NOMO-1 treated with dmso at 0.1 percent for 144 hours (cell line): ENCODE results near the gene METTL9.

Experiments used
- DNase-seq: peaks from one replicate; lab custom pipeline; 2025; ENCODE audit not compliant: unreplicated experiment; lab: John Stamatoyannopoulos, UW

METTL9 gene

DNA sequence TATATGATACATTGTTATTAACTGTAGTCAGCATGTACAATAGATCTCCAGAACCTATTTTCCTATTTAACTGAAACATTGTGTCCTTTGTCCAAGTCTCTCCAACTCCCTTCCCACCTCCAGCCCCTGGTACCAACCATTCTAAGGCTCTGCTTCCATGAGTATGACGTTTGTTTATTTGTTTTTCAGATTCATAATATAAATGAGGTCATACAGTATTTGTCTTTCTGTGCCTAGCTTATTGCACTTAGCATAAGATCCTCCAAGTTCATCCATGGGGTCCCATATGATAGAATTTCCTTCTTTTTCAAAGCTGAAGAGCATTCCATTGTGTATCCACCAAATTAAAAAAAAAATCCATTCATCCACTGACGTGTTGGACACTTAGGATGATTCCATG, 103.8 kb downstream of the METTL9 start:
- DNase-seq, result no peak

GRCh38 chr16:21703589-21704174, 104.3 kb downstream of the METTL9 start:
- DNase-seq, result no peak

DNA sequence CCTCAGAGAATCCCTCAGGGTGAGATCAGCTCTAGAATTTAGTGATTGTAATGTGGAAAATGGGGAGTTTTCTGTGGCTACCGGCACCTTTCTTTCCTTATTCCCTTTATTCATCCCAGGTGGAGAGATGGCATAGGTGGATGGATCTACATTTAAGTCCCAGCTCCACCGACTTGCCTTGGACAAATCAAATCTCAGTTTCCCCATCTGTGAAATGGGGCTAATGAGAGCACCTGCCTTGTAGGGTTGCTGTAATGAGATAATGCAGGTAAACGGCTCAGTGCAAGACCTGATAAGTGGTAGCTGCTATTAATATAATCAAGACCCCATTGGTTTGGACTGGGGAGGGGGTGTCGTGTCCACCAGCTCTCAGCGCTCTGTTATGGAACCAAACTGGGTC, 104.9 kb downstream of the METTL9 start:
- DNase-seq, result no peak

DNA sequence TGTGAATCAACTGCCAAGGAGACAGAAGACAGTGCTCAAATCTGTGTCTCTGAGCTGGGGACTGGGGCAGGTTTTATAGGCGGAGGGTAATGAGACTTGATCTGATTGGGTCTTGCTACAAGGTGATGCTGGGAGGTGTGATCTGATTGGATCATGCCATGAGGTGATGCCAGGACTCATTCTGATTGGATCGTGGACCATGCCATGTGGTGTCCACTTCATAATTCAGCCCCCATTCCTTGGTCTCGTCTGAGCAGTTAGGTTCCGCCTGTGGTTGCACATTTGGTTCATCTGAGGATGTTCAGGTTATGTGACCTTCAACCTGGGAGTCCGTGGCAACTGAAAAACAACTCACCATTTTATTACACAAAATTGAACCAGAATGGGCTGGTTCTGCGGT, 105.4 kb downstream of the METTL9 start:
- DNase-seq, result no peak
